GM12875 (cell line): ENCODE results near the gene ADAM23.

Experiments used
- H3K4me3 ChIP-seq: one replicate; pipeline ENCODE4 v1.5.1; 2011; ENCODE audit warnings: low read depth, low read length, control low read depth
- CTCF ChIP-seq: IDR thresholded peaks from 2 replicates; pipeline ENCODE4 v1.5.1; 2011; ENCODE audit warnings: low read depth, mild to moderate bottlenecking, control low read depth, inconsistent platforms, low read length, moderate library complexity, borderline replicate concordance; ENCODE audit not compliant: insufficient read depth

The ADAM23 gene

GRCh38 chr2:206478340-206478739 is 35.0 kb downstream of the ADAM23 start:
- H3K4me3 ChIP-seq, result no peak overlapping the region
- no peak for TF ChIP-seq CTCF

- H3K4me3 ChIP-seq, result no peak overlapping the region
- no peak for TF ChIP-seq CTCF
Measured at GRCh38 chr2:206480161-206480560, 36.8 kb downstream of the ADAM23 start.

- no peak overlapping the region for H3K4me3 ChIP-seq
- TF ChIP-seq CTCF, result no peak
Measured at GRCh38 chr2:206480620-206481019, 37.3 kb downstream of the ADAM23 start.

GRCh38 chr2:206481056-206481455 is 37.7 kb downstream of the ADAM23 start:
- no peak for TF ChIP-seq CTCF
- no peak overlapping the region for H3K4me3 ChIP-seq

- no peak for TF ChIP-seq CTCF
- H3K4me3 ChIP-seq, result no peak overlapping the region
Measured at GRCh38 chr2:206482123-206482522, 38.8 kb downstream of the ADAM23 start.

- no peak overlapping the region for H3K4me3 ChIP-seq
- no peak for TF ChIP-seq CTCF
Measured at GRCh38 chr2:206482633-206483032, 39.3 kb downstream of the ADAM23 start.

- TF ChIP-seq CTCF, result no peak
- H3K4me3 ChIP-seq, result no peak overlapping the region
Measured at GRCh38 chr2:206488053-206488452, 44.7 kb downstream of the ADAM23 start.
